ENCODE data around the gene SDK1. TPM values are rescaled to one million over a fixed set of nuclear protein-coding genes. Genes with fewer than 3 reads are reported as not detected.
A peak's percentile ranks its signal among the peaks of the same experiment; 100 is the strongest.
"Not testable (repeated sequence)": the region's sequence is repeated elsewhere in the genome, so short reads cannot be mapped to it uniquely, and the experiment has no call there.

Gene SDK1
- total RNA-seq, 1 donor from 2014 or later, result 37.6 TPM

- H3K27ac Mint-ChIP-seq, result peak overlapping the region; percentile 22
- H3K4me3 Mint-ChIP-seq (ENCODE audit: low read depth), result no peak overlapping the region
- no peaks in the 10 kb centered on the region for H3K27me3 Mint-ChIP-seq
- peaks cover 8% of the 10 kb centered on the region for H3K9me3 Mint-ChIP-seq (ENCODE audit: low read depth)
- H3K4me1 Mint-ChIP-seq (ENCODE audit: low read depth), result peaks cover 13% of the 10 kb centered on the region
- peaks cover 13% of the 10 kb centered on the region for H3K36me3 Mint-ChIP-seq (ENCODE audit: insufficient read depth)
- no peak for TF ChIP-seq CTCF (IDR thresholded peaks at IDR 0.05; ENCODE audit: unreplicated experiment)
- no peak for DNase-seq (ENCODE audit: low spot score, unreplicated experiment)
Observed at GRCh38 chr7:3691478-3692158, 390.6 kb downstream of the SDK1 start.

GRCh38 chr7:3695602-3696001 lies 394.6 kb downstream of the SDK1 start:
- Mint-ChIP-seq H3K9me3 (ENCODE audit: low read depth) (peaks cover under 1% of the 10 kb centered on the region), H3K4me3 (ENCODE audit: low read depth) (no peak overlapping the region), H3K27ac (no peak overlapping the region), H3K4me1 (ENCODE audit: low read depth) (peaks cover 13% of the 10 kb centered on the region), H3K36me3 (ENCODE audit: insufficient read depth) (no peaks in the 10 kb centered on the region), H3K27me3 (no peaks in the 10 kb centered on the region)
- no peak for TF ChIP-seq CTCF (IDR thresholded peaks at IDR 0.05; ENCODE audit: unreplicated experiment)
- DNase-seq (ENCODE audit: low spot score, unreplicated experiment), result no peak

DNA sequence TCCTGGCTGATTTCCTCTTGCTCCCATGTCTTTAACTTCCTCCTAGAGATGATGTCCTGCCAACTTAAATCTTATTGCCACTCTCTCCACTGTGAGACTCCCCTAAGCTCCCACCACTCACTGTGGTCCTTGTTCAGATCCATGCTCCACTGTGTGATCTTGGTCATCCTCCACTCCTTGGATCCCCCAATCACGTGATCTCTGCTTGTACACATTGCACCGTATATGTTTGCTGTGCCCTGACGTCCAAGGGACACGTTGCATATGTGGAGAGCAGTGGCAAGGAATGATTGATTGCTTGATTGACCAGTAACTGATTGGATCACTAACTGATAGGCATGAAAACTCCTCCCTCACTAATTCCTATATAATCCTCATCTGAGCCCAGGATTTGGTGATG lies 395.1 kb downstream of the SDK1 start:
- Mint-ChIP-seq H3K27ac (no peak overlapping the region), H3K9me3 (ENCODE audit: low read depth) (peaks cover 4% of the 10 kb centered on the region), H3K4me3 (ENCODE audit: low read depth) (no peak overlapping the region), H3K36me3 (ENCODE audit: insufficient read depth) (no peaks in the 10 kb centered on the region), H3K27me3 (no peaks in the 10 kb centered on the region), H3K4me1 (ENCODE audit: low read depth) (peaks cover 11% of the 10 kb centered on the region)
- DNase-seq (ENCODE audit: low spot score, unreplicated experiment), result no peak
- no peak for TF ChIP-seq CTCF (IDR thresholded peaks at IDR 0.05; ENCODE audit: unreplicated experiment)

- H3K9me3 Mint-ChIP-seq (ENCODE audit: low read depth), result peaks cover 4% of the 10 kb centered on the region
- H3K4me1 Mint-ChIP-seq (ENCODE audit: low read depth), result peaks cover 4% of the 10 kb centered on the region
- TF ChIP-seq CTCF (IDR thresholded peaks at IDR 0.05; ENCODE audit: unreplicated experiment), result no peak
- no peaks in the 10 kb centered on the region for H3K27me3 Mint-ChIP-seq
- no peaks in the 10 kb centered on the region for H3K36me3 Mint-ChIP-seq (ENCODE audit: insufficient read depth)
- no peak for DNase-seq (ENCODE audit: low spot score, unreplicated experiment)
- no peak overlapping the region for H3K27ac Mint-ChIP-seq
- no peak overlapping the region for H3K4me3 Mint-ChIP-seq (ENCODE audit: low read depth)
Observed at GRCh38 chr7:3697472-3697871, 396.4 kb downstream of the SDK1 start.

GRCh38 chr7:3705258-3705657 lies 404.2 kb downstream of the SDK1 start:
- Mint-ChIP-seq H3K9me3 (ENCODE audit: low read depth) (peaks cover 24% of the 10 kb centered on the region), H3K27me3 (no peaks in the 10 kb centered on the region)

DNA sequence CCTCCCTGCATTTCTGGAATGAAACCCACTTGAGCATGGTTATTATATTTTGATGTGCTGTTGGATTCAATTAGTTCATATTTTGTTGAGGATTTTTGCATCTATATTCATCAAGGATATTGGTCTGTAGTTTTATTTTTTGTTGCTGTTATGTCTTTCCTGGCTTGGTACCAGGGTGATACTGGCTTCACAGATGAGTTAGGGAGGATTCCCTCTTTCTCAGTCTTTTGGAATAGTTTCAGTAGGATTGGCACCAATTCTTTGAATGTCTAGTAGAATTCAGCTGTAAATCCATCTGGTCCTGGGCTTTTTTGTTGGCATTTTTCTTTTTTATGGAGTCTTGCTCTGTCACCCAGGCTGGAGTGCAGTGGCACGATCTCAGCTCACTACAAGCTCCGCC lies 405.0 kb downstream of the SDK1 start:
- not testable (repeated sequence) for DNase-seq (ENCODE audit: low spot score, unreplicated experiment); H3K27me3 Mint-ChIP-seq; H3K4me3 Mint-ChIP-seq (ENCODE audit: low read depth); H3K27ac Mint-ChIP-seq
- Mint-ChIP-seq H3K9me3 (ENCODE audit: low read depth) (peaks cover 20% of the 10 kb centered on the region), H3K36me3 (ENCODE audit: insufficient read depth) (peaks cover 15% of the 10 kb centered on the region), H3K4me1 (ENCODE audit: low read depth) (peaks cover 16% of the 10 kb centered on the region)

More at GRCh38 chr7:3705258-3705657, 404.2 kb downstream of the SDK1 start:
- Mint-ChIP-seq H3K27ac (no peak overlapping the region), H3K36me3 (ENCODE audit: insufficient read depth) (peaks cover 15% of the 10 kb centered on the region), H3K4me1 (ENCODE audit: low read depth) (peaks cover 11% of the 10 kb centered on the region), H3K4me3 (ENCODE audit: low read depth) (no peak overlapping the region)
- no peak for TF ChIP-seq CTCF (IDR thresholded peaks at IDR 0.05; ENCODE audit: unreplicated experiment)
- no peak for DNase-seq (ENCODE audit: low spot score, unreplicated experiment)
